ENCODE measurements around the gene MAMSTR. TPM values are rescaled to one million over a fixed set of nuclear protein-coding genes. Genes with fewer than 3 reads are reported as not detected.
A peak's percentile ranks its signal among the peaks of the same experiment; 100 is the strongest.

The MAMSTR gene
- total RNA-seq, 1 experiment from 2014 or later: 1.6 TPM

- H3K4me3 Mint-ChIP-seq: no peak overlapping the region
- no peak for DNase-seq
These were observed 36.3 kb upstream of the MAMSTR start for GRCh38 chr19:48755787-48756186.

More at GRCh38 chr19:48755787-48756186, 36.3 kb upstream of the MAMSTR start:
- Mint-ChIP-seq H3K27ac (peak overlapping the region; percentile 65 to 82 (median 81); a peak in 5 of 7 replicates), H3K27me3 (ENCODE audit: low read depth) (peaks cover 15% of the 10 kb centered on the region), H3K36me3 (ENCODE audit: insufficient read depth in 1 of 3, low read depth in 3 of 3) (peaks cover 6 to 7% (median 6%) of the 10 kb centered on the region in 3 experiments; a peak in 6 of 7 replicates), H3K9me3 (no peaks in the 10 kb centered on the region; a peak in 1 of 5 replicates), H3K4me1 (peaks cover 34 to 50% of the 10 kb centered on the region in 2 experiments)
- no peak overlapping the region for H3K4me2 ChIP-seq (ENCODE audit: insufficient read depth, insufficient read length, low read length)
- H3K9me3 ChIP-seq (ENCODE audit: control insufficient read depth, low read depth, low read length): no peaks in the 10 kb centered on the region
- H2AK5ac ChIP-seq (ENCODE audit: insufficient read length, low read length): peak overlapping the region; percentile 91
- H2BK120ac ChIP-seq (ENCODE audit: low read depth, low read length, poor library complexity, severe bottlenecking): peak overlapping the region; percentile 89
- TF ChIP-seq CTCF (conservative IDR thresholded peaks at IDR 0.05): no peak
- H2BK20ac ChIP-seq (ENCODE audit: low read depth, low read length, poor library complexity, severe bottlenecking): no peak overlapping the region
- no peak overlapping the region for H2AFZ ChIP-seq (ENCODE audit: low read length)
- H3K23ac ChIP-seq (ENCODE audit: insufficient read length, low read depth, low read length): no peak overlapping the region
- peaks cover 12% of the 10 kb centered on the region; the same call in 1 of the 2 replicates for H3K4me1 ChIP-seq (ENCODE audit: insufficient read depth, low read length)
- peaks cover 3% of the 10 kb centered on the region for H3K79me1 ChIP-seq (ENCODE audit: insufficient read depth, low read depth, low read length, poor library complexity, severe bottlenecking)
- no peak overlapping the region for H2BK12ac ChIP-seq (ENCODE audit: insufficient read length, low read depth, low read length)
- H3T11ph ChIP-seq (ENCODE audit: low read length): no peak overlapping the region
- H3K4ac ChIP-seq (ENCODE audit: low read depth, low read length): peak overlapping the region; percentile 48
- H3K27me3 ChIP-seq (ENCODE audit: insufficient read depth, low read length): no peaks in the 10 kb centered on the region
- H3K9ac ChIP-seq (ENCODE audit: extremely low read depth, insufficient read length, low read length): no peak overlapping the region
- H3K23me2 ChIP-seq (ENCODE audit: insufficient read length, low read depth, low read length, poor library complexity, severe bottlenecking): peaks cover 8% of the 10 kb centered on the region
- H4K5ac ChIP-seq (ENCODE audit: insufficient read length, low read depth, low read length): no peak overlapping the region
- H2BK15ac ChIP-seq (ENCODE audit: low read depth, low read length): no peak overlapping the region
- H3K14ac ChIP-seq (ENCODE audit: insufficient read depth, low read length): peak overlapping the region; percentile 87; the same call in 1 of the 2 replicates
- no peak overlapping the region for H4K8ac ChIP-seq (replicated peaks; ENCODE audit: insufficient read length, low read depth, low read length)
- no peak overlapping the region for H3K56ac ChIP-seq (ENCODE audit: insufficient read length, low read depth, low read length)
- H4K91ac ChIP-seq (ENCODE audit: insufficient read length, low read depth, low read length): peak overlapping the region; percentile 39
- H2BK5ac ChIP-seq (ENCODE audit: insufficient read length, low read length): no peak overlapping the region
- peaks cover 2% of the 10 kb centered on the region; the same call in 1 of the 2 replicates for H3K79me2 ChIP-seq (ENCODE audit: insufficient read depth, low read length)
- no peak overlapping the region for H3K27ac ChIP-seq (ENCODE audit: insufficient read length, low read depth, low read length)
- no CpG with 5 or more reads among the region's 5 CpGs for WGBS (ENCODE audit: extremely low coverage, insufficient read length, low lambda C conversion rate)
- H3K18ac ChIP-seq (ENCODE audit: insufficient read length, low read depth, low read length): peak overlapping the region; percentile 12
- H4K20me1 ChIP-seq (ENCODE audit: control insufficient read depth, insufficient read depth, insufficient read length): no peaks in the 10 kb centered on the region

All from H9 (cell line).